Measurements from ENCODE around the gene EFNA5.

Gene EFNA5

GRCh38 chr5:107519900-107520354, 150.8 kb downstream of the EFNA5 start:
- no peak for DNase-seq (ENCODE audit: low read depth, low spot score)
- Histone ChIP-seq H3K36me3 (ENCODE audit: control insufficient read depth, insufficient read depth, low read length) (no peaks in the 10 kb centered on the region), H3K9me3 (ENCODE audit: control insufficient read depth, insufficient read depth, low read length) (no peaks in the 10 kb centered on the region), H3K4me1 (ENCODE audit: control insufficient read depth, insufficient read depth, low read length) (peaks cover 6% of the 10 kb centered on the region; the same call in 1 of the 2 replicates), H3K4me3 (ENCODE audit: low read length) (no peak overlapping the region), H3K27me3 (ENCODE audit: control insufficient read depth, insufficient read depth, low read length) (no peaks in the 10 kb centered on the region), H3K27ac (ENCODE audit: low read length) (no peak overlapping the region)
- no CpG with 5 or more reads among the region's 6 CpGs for WGBS (ENCODE audit: insufficient coverage, insufficient read length)

- no peak for DNase-seq (ENCODE audit: low read depth, low spot score)
- H3K27me3 ChIP-seq (ENCODE audit: control insufficient read depth, insufficient read depth, low read length): no peaks in the 10 kb centered on the region
- no peak overlapping the region for H3K27ac ChIP-seq (ENCODE audit: low read length)
- no peaks in the 10 kb centered on the region for H3K9me3 ChIP-seq (ENCODE audit: control insufficient read depth, insufficient read depth, low read length)
- H3K36me3 ChIP-seq (ENCODE audit: control insufficient read depth, insufficient read depth, low read length): no peaks in the 10 kb centered on the region
- peaks cover 6% of the 10 kb centered on the region; the same call in 1 of the 2 replicates for H3K4me1 ChIP-seq (ENCODE audit: control insufficient read depth, insufficient read depth, low read length)
- no peak overlapping the region for H3K4me3 ChIP-seq (ENCODE audit: low read length)
- WGBS (ENCODE audit: insufficient coverage, insufficient read length): no CpG with 5 or more reads among the region's 2 CpGs
Measured at GRCh38 chr5:107518616-107519015, 152.1 kb downstream of the EFNA5 start.

- Histone ChIP-seq H3K27ac (ENCODE audit: low read length) (no peak overlapping the region), H3K4me3 (ENCODE audit: low read length) (no peak overlapping the region), H3K36me3 (ENCODE audit: control insufficient read depth, insufficient read depth, low read length) (no peaks in the 10 kb centered on the region), H3K9me3 (ENCODE audit: control insufficient read depth, insufficient read depth, low read length) (no peaks in the 10 kb centered on the region), H3K4me1 (ENCODE audit: control insufficient read depth, insufficient read depth, low read length) (peaks cover 6% of the 10 kb centered on the region; the same call in 1 of the 2 replicates), H3K27me3 (ENCODE audit: control insufficient read depth, insufficient read depth, low read length) (no peaks in the 10 kb centered on the region)
- no peak for DNase-seq (ENCODE audit: low read depth, low spot score)
- no CpG with 5 or more reads among the region's 6 CpGs for WGBS (ENCODE audit: insufficient coverage, insufficient read length)
Measured at GRCh38 chr5:107518190-107518589, 152.5 kb downstream of the EFNA5 start.

- WGBS (ENCODE audit: insufficient coverage, insufficient read length): no CpG with 5 or more reads among the region's 10 CpGs
- no peak overlapping the region for H3K4me3 ChIP-seq (ENCODE audit: low read length)
- H3K27ac ChIP-seq (ENCODE audit: low read length): no peak overlapping the region
- H3K4me1 ChIP-seq (ENCODE audit: control insufficient read depth, insufficient read depth, low read length): peaks cover 8% of the 10 kb centered on the region; the same call in 1 of the 2 replicates
- no peak for DNase-seq (ENCODE audit: low read depth, low spot score)
- H3K36me3 ChIP-seq (ENCODE audit: control insufficient read depth, insufficient read depth, low read length): no peaks in the 10 kb centered on the region
- H3K27me3 ChIP-seq (ENCODE audit: control insufficient read depth, insufficient read depth, low read length): no peaks in the 10 kb centered on the region
- H3K9me3 ChIP-seq (ENCODE audit: control insufficient read depth, insufficient read depth, low read length): no peaks in the 10 kb centered on the region
Measured at GRCh38 chr5:107517185-107518033, 153.3 kb downstream of the EFNA5 start.

- no peak for DNase-seq (ENCODE audit: low read depth, low spot score)
- Histone ChIP-seq H3K27me3 (ENCODE audit: control insufficient read depth, insufficient read depth, low read length) (no peaks in the 10 kb centered on the region), H3K4me3 (ENCODE audit: low read length) (no peak overlapping the region), H3K9me3 (ENCODE audit: control insufficient read depth, insufficient read depth, low read length) (no peaks in the 10 kb centered on the region), H3K4me1 (ENCODE audit: control insufficient read depth, insufficient read depth, low read length) (peaks cover 8% of the 10 kb centered on the region; the same call in 1 of the 2 replicates), H3K27ac (ENCODE audit: low read length) (no peak overlapping the region), H3K36me3 (ENCODE audit: control insufficient read depth, insufficient read depth, low read length) (no peaks in the 10 kb centered on the region)
- no CpG with 5 or more reads among the region's 3 CpGs for WGBS (ENCODE audit: insufficient coverage, insufficient read length)
Measured at GRCh38 chr5:107516452-107517184, 154.1 kb downstream of the EFNA5 start.

GRCh38 chr5:107515521-107516080, 155.1 kb downstream of the EFNA5 start:
- H3K4me1 ChIP-seq (ENCODE audit: control insufficient read depth, insufficient read depth, low read length): peaks cover 8% of the 10 kb centered on the region; the same call in 1 of the 2 replicates
- DNase-seq (ENCODE audit: low read depth, low spot score): no peak
- H3K4me3 ChIP-seq (ENCODE audit: low read length): no peak overlapping the region
- H3K36me3 ChIP-seq (ENCODE audit: control insufficient read depth, insufficient read depth, low read length): no peaks in the 10 kb centered on the region
- no peak overlapping the region for H3K27ac ChIP-seq (ENCODE audit: low read length)
- H3K9me3 ChIP-seq (ENCODE audit: control insufficient read depth, insufficient read depth, low read length): no peaks in the 10 kb centered on the region
- WGBS (ENCODE audit: insufficient coverage, insufficient read length): no CpG with 5 or more reads among the region's 7 CpGs
- H3K27me3 ChIP-seq (ENCODE audit: control insufficient read depth, insufficient read depth, low read length): no peaks in the 10 kb centered on the region

- peaks cover 4% of the 10 kb centered on the region; the same call in 1 of the 2 replicates for H3K4me1 ChIP-seq (ENCODE audit: control insufficient read depth, insufficient read depth, low read length)
- no peak overlapping the region for H3K27ac ChIP-seq (ENCODE audit: low read length)
- no peak for DNase-seq (ENCODE audit: low read depth, low spot score)
- no peaks in the 10 kb centered on the region; the same call in 1 of the 2 replicates for H3K9me3 ChIP-seq (ENCODE audit: control insufficient read depth, insufficient read depth, low read length)
- no peaks in the 10 kb centered on the region for H3K27me3 ChIP-seq (ENCODE audit: control insufficient read depth, insufficient read depth, low read length)
- H3K36me3 ChIP-seq (ENCODE audit: control insufficient read depth, insufficient read depth, low read length): no peaks in the 10 kb centered on the region
- WGBS (ENCODE audit: insufficient coverage, insufficient read length): no CpG with 5 or more reads among the region's 2 CpGs
- H3K4me3 ChIP-seq (ENCODE audit: low read length): no peak overlapping the region
Measured at GRCh38 chr5:107514305-107514704, 156.4 kb downstream of the EFNA5 start.

GRCh38 chr5:107513337-107514085, 157.2 kb downstream of the EFNA5 start:
- H3K4me1 ChIP-seq (ENCODE audit: control insufficient read depth, insufficient read depth, low read length): peaks cover 4% of the 10 kb centered on the region; the same call in 1 of the 2 replicates
- DNase-seq (ENCODE audit: low read depth, low spot score): no peak
- H3K4me3 ChIP-seq (ENCODE audit: low read length): no peak overlapping the region
- H3K36me3 ChIP-seq (ENCODE audit: control insufficient read depth, insufficient read depth, low read length): no peaks in the 10 kb centered on the region
- no peaks in the 10 kb centered on the region; the same call in 1 of the 2 replicates for H3K9me3 ChIP-seq (ENCODE audit: control insufficient read depth, insufficient read depth, low read length)
- no peak overlapping the region for H3K27ac ChIP-seq (ENCODE audit: low read length)
- no peaks in the 10 kb centered on the region for H3K27me3 ChIP-seq (ENCODE audit: control insufficient read depth, insufficient read depth, low read length)
- no CpG with 5 or more reads among the region's 10 CpGs for WGBS (ENCODE audit: insufficient coverage, insufficient read length)

GRCh38 chr5:107512029-107512428, 158.7 kb downstream of the EFNA5 start:
- no peak overlapping the region for H3K27ac ChIP-seq (ENCODE audit: low read length)
- H3K27me3 ChIP-seq (ENCODE audit: control insufficient read depth, insufficient read depth, low read length): no peaks in the 10 kb centered on the region
- H3K9me3 ChIP-seq (ENCODE audit: control insufficient read depth, insufficient read depth, low read length): no peaks in the 10 kb centered on the region; the same call in 1 of the 2 replicates
- DNase-seq (ENCODE audit: low read depth, low spot score): peak; percentile 45
- no CpG with 5 or more reads among the region's 3 CpGs for WGBS (ENCODE audit: insufficient coverage, insufficient read length)
- H3K4me3 ChIP-seq (ENCODE audit: low read length): no peak overlapping the region
- H3K36me3 ChIP-seq (ENCODE audit: control insufficient read depth, insufficient read depth, low read length): no peaks in the 10 kb centered on the region
- peaks cover 2% of the 10 kb centered on the region; the same call in 1 of the 2 replicates for H3K4me1 ChIP-seq (ENCODE audit: control insufficient read depth, insufficient read depth, low read length)
